GM12873 (cell line): ENCODE data around the gene MIER2.

ENCODE experiments used
- CTCF ChIP-seq: IDR thresholded peaks from 2 replicates; pipeline ENCODE4 v1.5.1; 2012; ENCODE audit warnings: low read depth, mild to moderate bottlenecking, moderate library complexity, low read length, control low read depth; ENCODE audit not compliant: insufficient read depth; ENCODE audit errors: missing control alignments

The MIER2 gene

GRCh38 chr19:309206-309565 is 35.4 kb downstream of the MIER2 start:
- TF ChIP-seq CTCF, result no peak

- no peak for TF ChIP-seq CTCF
These were observed 36.0 kb downstream of the MIER2 start for GRCh38 chr19:308471-309205.

- TF ChIP-seq CTCF, result no peak
These were observed 36.7 kb downstream of the MIER2 start for GRCh38 chr19:307793-308420.

GRCh38 chr19:307111-307531 is 37.5 kb downstream of the MIER2 start:
- TF ChIP-seq CTCF, result no peak

- TF ChIP-seq CTCF, result no peak
These were observed 38.3 kb downstream of the MIER2 start for GRCh38 chr19:306151-306900.

GRCh38 chr19:305240-306150 is 39.1 kb downstream of the MIER2 start:
- TF ChIP-seq CTCF, result no peak
